DMS53 treated with DMSO at 0.1 percent for 48 hours (cell line): Measurements from ENCODE around the gene PDZRN3.
A peak's percentile ranks its signal among the peaks of the same experiment; 100 is the strongest.

Source experiments
- DNase-seq: peaks from one replicate; lab custom pipeline; 2025; ENCODE audit not compliant: unreplicated experiment; lab: John Stamatoyannopoulos, UW

PDZRN3 gene

DNA sequence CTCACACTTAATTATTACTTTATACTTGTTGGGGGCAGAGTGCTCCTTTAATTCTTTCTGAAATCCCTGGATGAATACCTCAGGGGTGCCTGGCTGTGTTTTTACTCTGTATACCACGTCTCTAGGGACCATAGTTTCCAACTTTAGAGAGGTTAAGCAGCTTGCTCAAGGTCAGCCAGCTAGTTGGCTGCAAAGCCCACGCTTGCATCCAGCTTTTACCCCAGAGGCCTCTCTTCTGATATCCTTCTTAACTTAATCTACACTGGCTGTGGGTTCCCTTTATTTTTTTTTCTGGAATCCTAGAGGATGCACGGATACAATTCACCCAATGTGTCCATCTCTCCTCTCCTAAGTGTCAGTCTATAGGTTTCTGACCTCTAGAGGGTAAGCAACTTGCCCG, 1.4 kb downstream of the PDZRN3 start:
- DNase-seq: peak; percentile 1

DNA sequence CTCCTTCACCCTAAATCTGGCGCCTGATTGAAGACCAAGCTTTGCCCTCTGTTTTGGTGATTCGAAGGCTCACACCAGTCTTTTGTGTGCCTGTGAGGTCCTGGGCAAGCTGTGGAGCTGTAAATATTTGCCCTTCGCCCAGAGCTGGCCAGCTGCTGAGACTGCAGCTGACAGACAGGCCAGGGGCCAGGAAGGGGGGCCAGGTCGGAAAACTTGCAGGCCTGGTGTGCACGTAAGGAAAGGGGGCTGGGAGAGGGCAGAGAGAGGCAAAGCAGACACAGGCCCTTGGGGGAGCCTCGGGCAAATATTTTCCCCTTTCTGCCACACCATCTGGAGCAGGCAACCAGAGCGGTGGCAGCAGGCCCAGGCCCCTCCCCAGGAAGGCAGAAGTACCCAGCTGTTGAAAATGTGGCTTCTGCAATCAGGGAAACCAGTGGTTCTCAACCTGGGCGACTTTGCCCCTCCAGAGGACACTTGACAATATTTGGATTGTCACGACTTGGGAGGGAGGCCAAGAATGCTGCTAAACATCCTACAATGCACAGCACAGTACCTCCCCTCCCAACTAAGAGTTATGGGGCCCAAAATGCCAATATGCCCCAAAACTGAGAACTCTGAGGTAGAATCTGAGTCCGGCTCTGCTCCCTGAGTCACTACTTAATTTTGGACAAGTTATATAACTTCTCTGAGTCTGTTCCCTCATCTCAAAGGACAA, 2.5 kb downstream of the PDZRN3 start:
- DNase-seq: peak; percentile 40

DNA sequence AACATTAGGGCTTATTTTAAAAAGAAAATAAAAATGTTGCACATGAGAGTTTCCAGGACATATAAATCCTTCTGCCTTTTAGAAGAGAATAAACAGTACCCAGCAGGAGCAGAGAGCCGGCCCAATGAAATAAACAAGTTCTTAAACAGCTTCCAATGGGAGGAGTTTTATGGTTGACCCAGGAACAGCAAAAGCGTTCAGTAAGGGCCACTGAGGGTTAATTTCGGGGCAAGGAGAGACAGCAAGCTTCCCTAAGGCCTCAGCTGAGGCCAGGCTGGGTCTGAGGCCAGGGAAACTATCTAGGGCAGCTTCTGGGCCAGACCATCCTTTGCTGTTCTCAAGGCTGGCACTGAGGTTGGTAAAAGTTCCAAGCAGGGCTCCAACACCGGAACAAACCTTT, 3.4 kb downstream of the PDZRN3 start:
- DNase-seq: no peak

DNA sequence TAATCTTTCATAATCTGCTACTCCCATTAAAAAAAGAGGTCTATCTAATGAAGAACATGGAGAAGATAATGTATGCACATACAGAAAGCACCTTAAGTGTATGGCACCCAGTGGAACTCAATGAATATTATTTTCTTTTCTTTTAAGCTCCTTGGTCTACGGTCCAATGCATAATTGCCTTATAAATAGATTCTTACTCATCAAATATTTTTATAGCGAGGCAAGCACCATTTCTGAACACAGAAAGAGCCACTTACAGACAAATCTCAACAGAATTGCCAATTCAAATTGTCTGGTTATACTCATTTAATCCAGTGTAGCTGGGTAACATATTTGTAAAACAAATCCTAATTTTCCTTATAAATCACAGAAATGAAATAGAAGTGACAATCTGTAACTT, 6.3 kb downstream of the PDZRN3 start:
- no peak for DNase-seq

DNA sequence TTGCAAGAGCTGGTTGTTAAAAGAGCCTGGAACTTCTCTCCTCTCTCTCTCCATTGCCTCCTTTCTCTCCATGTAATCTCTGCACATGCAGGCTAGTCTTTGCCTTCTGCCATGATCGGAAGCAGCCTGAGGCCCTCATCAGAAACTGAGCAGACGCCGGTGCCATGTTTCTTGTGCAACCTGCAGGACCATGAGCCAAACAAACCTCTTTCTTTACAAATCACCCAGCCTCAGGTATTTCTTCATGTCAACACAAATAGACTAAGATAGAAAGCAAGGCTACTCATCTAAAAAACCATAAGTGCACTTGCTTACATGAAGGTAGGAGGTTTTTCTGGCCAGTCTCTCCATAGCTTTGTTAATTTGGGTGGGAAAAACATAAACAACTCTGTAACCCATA, 8.7 kb downstream of the PDZRN3 start:
- DNase-seq: no peak

DNA sequence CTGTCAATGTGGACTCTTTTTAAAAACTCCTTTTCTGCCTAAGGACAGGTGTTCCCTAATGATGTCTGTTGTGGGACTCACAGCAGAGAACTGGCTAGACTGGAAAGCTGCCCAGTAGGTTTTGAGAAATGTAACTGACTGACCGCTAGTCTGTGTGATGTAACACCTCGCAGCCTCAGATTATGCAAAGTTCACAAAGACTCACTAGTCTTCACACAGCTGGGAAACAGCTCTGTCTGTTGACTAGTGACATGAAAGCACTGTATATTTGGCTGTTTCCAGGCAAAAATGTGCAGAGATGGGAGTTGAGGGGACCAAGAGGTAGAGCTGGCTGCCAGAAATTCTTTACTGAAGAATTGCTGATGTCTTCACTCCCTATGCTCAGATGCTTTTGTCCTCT, 10.3 kb downstream of the PDZRN3 start:
- DNase-seq: no peak

DNA sequence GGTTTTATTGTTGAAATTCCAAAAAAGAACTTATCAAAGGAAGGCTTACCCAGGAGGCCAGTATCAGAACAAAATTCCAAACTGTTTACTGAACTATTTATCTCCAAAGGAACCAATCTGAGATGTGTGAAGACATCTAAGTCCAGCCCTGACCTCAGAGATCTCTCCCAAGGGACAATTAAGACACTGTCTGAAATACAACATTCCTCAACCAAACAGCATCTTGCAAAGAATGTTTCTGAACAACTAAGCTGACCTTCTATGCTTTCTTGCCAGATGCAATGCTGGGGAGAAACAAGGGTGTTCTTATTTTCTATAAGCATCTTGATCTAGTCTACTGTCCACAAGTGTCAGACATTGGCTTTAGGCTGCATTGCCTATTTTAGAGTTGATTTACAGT, 13.6 kb downstream of the PDZRN3 start:
- DNase-seq: no peak

DNA sequence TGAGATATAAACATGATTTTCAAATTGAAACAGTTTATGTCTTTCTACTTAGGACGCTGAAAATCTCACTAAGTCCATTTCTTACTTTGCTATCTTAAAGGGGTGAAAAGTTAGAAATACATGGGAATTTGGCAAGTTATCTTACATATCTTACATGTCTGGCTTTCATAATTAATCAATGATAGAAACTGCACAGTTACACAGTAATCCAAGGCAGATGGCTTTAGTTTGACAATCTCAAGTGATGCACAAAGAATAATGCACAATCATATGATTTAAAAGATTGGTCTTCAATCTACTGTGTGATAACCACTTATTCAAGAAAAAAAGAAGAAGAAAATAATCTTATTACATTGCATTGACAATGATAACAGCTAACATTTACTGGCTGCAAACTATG, 14.2 kb downstream of the PDZRN3 start:
- no peak for DNase-seq

DNA sequence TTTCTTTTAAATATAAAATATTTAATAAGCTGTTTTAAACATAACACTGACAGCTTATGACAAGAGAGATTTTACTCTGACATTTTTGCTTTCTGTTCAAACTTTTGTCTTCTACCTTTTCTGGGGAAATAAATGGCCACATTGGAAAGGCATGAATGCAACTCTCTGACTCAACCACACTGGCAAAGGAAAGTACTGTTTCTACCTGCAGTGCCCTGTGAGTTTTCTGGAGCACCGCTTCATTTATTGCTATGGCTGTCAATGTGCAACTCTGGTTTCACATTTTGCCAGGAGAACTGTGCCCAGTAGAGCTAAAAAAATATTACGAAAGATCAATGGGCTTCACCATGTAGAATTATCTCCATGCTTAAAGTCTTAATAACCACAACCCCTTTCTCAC, 15.1 kb downstream of the PDZRN3 start:
- DNase-seq: no peak

DNA sequence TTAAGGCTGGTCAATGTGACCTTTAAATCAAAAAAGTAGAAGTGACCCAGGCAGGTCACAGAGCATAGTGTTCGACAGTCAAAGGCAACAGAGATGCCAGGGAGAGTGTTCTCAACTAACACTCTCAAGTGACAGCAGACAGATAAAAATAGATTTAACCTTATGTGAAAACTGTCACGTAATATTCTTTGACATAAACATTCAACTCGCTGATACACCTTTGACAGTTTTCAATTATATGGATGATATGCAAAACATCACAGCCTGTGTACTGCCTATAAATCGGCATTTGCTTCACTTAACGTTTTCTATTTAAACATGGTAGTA, 15.5 kb downstream of the PDZRN3 start:
- no peak for DNase-seq

DNA sequence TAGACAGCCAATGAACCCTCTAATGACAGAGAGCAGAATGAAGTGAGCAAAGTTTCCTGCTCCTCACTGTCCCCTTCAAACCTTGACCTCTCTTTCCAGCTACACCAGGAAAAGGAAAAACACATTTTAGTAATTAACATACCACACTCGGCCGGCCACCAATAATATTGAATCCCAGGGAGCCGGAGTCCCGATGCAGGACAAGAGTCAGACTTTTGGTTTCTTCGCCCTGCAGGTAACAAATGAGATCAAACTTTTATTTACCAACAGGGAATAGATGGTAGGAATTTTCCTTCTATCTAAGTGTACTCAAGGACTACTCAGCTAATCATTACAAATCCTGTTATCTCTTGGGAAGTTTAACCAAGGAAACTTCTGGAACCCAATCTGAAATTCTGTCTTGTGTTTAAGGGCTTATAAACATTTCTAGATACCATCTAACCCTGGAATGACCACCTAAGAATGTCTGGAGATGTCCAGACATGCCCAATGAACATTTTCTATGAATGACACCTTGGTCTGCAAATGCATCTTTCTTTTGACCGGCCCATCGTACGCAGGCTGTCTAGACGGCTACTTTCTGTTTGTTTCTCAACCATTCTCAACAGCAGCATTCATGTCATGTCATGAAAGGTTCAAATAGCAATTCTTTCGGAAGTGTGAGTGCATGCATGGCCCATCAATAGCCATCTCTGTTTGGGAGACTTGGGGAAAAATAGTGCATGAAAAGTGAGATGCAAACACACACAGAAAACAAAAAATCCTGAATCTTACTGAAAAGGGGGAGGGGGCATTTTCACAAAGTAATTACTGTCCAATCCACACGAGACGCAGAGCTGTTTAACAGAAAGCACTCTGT, 16.1 kb downstream of the PDZRN3 start:
- no peak for DNase-seq

DNA sequence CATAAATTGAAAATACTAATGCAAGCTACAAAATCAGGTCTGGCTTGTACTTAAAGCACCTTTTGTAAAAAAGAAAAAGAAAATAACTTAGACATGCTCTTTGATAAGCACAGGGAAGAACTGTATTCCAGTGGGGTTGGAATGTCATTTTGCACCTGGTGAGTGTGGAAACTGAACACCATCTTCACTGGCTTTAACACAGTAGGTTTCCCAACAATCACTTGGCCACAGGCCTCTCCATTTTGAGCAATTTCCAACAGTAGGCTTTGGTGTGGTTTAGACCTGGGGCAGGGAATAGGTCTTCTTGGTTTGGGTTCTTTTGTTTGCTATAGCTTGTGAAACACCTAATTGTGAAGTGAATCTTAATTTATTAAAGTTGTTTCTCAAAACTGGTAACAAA, 18.9 kb downstream of the PDZRN3 start:
- DNase-seq: no peak

DNA sequence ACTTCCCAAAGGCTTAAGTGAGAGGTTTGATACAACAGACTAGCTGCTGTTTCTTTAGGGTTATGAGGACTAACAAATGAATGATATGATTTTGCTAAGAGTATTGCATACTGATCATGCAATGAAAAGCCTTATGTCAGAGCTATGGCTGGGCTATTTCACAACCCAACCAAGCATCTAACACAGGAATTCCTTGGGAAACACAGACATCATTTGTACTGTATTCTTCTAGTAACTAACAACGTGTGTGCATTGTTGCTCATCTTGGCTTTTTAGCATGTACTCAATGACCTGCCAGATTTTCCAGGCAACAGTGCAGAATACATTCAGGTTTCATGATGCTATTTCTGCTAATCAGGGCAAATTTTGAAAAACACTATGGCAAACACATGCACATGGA, 19.3 kb downstream of the PDZRN3 start:
- DNase-seq: no peak

DNA sequence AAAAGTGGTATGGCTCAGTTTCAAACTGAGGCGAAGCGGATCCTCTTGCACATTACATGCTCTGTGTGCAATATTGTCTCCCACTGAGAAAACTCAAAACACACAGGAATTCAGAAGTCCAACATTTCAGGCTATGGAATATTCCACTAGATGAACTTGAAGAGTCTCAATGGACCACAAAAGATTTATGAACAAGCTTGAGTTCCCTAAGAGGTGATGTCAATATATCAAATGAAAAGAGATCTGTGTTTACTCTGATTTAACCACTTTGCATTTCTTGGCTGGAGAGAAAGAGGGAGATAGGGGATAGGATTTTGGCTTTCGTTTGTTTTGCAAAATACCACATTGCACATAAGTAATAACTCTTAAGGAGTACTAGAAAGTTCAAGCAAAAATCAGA, 20.3 kb downstream of the PDZRN3 start:
- no peak for DNase-seq

DNA sequence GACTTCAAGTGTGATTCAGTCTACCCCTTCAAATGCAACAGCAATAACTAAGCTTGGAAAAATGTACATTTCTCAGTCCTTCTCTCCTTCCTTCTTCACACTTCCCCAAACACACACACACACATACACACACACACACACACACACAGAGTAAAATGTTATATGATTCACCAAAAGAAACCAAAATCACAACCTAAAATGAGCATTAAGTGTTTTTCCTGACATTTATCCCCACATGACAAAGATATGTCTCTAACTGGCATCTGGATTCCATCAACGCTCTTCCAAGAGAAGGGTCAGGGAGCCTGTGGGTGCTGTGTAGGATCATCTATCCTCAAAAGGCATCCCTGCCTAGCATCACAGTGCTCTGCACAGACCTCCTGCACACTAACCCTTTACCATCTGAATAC, 21.0 kb downstream of the PDZRN3 start:
- DNase-seq: no peak

DNA sequence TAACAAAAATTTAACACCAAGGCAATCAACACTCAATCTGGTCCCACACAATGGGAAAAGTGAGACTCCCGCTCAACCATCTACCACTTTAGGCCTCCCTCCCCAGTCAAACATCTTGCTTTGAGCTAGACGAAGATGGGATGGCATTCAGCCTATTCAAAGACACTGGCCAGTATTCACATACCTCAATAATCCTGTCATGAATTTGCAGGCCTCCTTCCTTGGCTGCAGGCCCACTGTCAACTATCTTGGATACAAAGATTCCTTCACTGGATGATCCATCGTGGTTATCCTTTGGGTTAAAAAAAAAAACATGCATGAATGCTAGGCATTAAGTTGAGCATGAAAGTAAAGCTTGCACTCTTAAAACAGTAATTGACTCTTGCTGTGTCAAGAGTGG, 22.6 kb downstream of the PDZRN3 start:
- no peak for DNase-seq

DNA sequence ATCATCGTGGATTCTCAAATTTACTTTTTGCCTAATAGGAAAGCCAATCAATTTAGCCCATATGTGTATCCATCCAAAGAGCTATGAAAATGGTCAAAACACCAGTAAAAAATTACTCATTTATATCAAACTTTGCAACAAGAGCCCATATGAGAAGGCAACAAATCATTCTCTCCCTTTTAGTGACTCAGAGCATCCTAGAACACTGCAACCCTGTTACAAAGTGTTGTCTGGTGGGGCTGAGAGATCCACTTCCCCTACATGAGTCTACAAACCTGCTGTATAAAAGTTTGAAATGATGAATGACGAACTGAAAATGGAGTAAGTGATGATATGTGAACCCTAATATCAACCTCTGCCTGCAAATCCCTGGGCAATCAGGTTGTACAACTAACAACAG, 23.3 kb downstream of the PDZRN3 start:
- DNase-seq: no peak

DNA sequence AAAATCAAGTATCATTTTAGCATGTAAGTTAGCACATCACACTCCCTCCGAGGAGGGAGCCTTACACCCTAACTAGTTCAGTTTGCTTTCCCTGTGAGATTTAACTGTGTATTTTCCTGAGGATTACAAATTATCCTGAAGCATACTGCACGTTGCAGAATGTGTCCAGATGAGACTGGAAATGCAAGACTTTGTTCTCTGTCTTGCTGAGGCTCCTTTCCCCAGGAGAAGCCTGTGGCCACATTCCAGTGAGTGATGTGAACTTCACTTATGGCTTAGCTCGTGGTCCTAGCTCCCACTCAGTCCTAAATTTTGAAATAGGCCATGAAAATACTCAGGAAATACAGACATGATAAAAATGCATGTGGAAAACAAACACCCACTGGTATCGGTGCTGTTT, 23.7 kb downstream of the PDZRN3 start:
- no peak for DNase-seq

DNA sequence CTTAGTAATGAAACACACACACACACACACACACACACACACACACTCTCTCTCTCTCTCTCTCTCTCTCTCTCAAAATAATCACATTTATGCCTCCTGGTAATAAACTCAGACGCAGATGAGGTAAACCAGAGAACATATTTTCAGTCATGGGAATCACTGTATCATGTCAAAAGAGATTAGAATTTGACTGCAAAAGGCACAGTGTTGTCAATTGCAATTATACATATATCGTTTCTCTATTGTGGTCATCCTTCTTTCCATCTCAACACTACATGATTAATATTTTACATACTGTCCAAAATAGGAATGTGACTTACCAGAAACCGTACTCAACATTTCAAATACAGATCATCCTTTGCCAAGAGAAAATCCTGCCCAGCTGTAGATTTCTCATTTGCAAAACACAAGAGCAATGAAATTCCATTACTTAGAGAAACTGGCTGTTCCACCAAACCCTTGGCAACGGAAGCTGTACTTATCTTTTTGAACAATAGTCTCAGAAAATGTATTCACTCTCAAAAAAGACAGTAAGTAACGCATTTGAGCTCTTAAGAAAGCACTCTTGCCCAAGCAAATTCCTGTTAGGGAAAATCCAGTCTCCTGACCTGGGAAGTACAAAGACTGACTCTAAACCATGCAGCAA, 24.3 kb downstream of the PDZRN3 start:
- DNase-seq: no peak

DNA sequence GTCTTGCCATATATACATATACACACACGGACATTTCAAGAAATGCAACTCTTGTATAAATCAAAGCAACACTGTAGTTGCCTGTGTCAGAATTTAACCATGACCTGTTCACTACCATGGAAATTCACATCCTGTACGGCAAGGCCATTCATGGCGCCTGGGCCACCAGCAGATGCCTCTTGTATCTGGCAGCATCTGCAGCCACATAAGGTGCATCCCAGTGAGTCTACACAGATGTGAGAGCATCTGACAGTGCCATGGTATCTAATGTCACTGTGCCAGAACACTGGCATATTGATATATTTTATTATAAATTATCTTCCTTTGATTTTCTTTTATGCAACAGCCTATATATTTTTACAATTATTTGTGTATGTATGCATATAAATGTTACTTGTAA, 25.1 kb downstream of the PDZRN3 start:
- no peak for DNase-seq

DNA sequence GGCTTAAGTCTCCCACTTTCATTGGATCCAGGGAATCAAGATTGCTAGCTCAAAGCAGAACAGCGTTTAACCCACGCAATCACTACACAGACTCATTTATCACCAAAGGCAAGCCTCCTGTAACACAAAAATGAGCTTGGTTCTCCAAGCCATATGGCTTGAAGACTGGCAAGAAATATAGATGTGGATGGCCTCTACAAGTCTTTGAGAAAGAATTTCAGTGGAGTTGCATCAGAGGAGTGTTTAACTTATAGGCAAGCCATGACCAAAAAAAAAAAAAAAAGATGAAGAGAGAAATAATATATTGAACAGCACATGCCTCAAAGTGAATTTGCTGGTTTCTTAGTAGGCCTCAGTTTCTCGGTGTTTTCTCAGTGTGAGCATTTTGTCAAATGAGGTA, 27.3 kb downstream of the PDZRN3 start:
- DNase-seq: no peak
